IMR-90 (cell line): ENCODE data around the gene GOLGA3. TPM values are rescaled to one million over a fixed set of nuclear protein-coding genes. Genes with fewer than 3 reads are reported as not detected.

Source experiments
- ATAC-seq: fragments of 200-7000 bp; cut with Tn5 transposase; 2 replicates; pipeline ENCODE4 v1.9.1; 2020; ENCODE audit warnings: low read depth, mild to moderate bottlenecking, moderate library complexity
- BruUV-seq: library from RNA; stranded (reverse); fragments of 400-500 nt; replicated peaks from 2 replicates; lab custom pipeline; 2021; lab: Mats Ljungman, UMichigan
- CTCF ChIA-PET: fragments of 300-600 bp; formaldehyde crosslinking; extraction: SDS; loops from one replicate; lab custom pipeline; 2021; ENCODE audit warnings: antibody characterized with exemption; lab: Yijun Ruan, JAX
- POLR2A ChIA-PET: fragments of 300-600 bp; sonication (Branson Sonifier 250); formaldehyde crosslinking; loops from one replicate; lab custom pipeline; 2022; ENCODE audit warnings: antibody characterized with exemption; ENCODE audit not compliant: unreplicated experiment; lab: Charles Lee
- DNase-seq: peaks from one replicate; pipeline ENCODE4 v3.0.0; 2013
- H2AFZ ChIP-seq: replicated peaks from 2 replicates; pipeline ENCODE3; 2013; ENCODE audit warnings: low read length, mild to moderate bottlenecking; ENCODE audit not compliant: poor library complexity
- H2AK5ac ChIP-seq: 2 replicates; pipeline ENCODE4 v1.6.1; 2013; ENCODE audit warnings: low read depth, low read length, inconsistent platforms
- H2AK9ac ChIP-seq: replicated peaks from 2 replicates; pipeline ENCODE3; 2013; ENCODE audit warnings: mild to moderate bottlenecking, low read depth, low read length, moderate library complexity; ENCODE audit not compliant: poor library complexity
- H2BK120ac ChIP-seq: 2 replicates; pipeline ENCODE4 v1.6.1; 2013; ENCODE audit warnings: low read depth, low read length, inconsistent platforms
- H2BK15ac ChIP-seq: 3 replicates; pipeline ENCODE4 v1.6.1; 2013; ENCODE audit warnings: low read depth, low read length, inconsistent platforms
- H2BK20ac ChIP-seq: 2 replicates; pipeline ENCODE4 v1.6.1; 2013; ENCODE audit warnings: low read depth, mild to moderate bottlenecking, inconsistent platforms, low read length, moderate library complexity
- H2BK5ac ChIP-seq: 2 replicates; pipeline ENCODE4 v1.6.1; 2013; ENCODE audit warnings: mild to moderate bottlenecking, low read depth, low read length, inconsistent platforms; ENCODE audit not compliant: poor library complexity, severe bottlenecking
- H3K14ac ChIP-seq: replicated peaks from 2 replicates; pipeline ENCODE4 v1.6.1; 2013; ENCODE audit warnings: low read depth, low read length, inconsistent platforms
- H3K18ac ChIP-seq: 2 replicates; pipeline ENCODE4 v1.6.1; 2013; ENCODE audit warnings: low read depth, low read length, control low read depth
- H3K23ac ChIP-seq: 2 replicates; pipeline ENCODE4 v1.6.1; 2013; ENCODE audit warnings: low read depth, low read length, inconsistent platforms
- H3K27ac ChIP-seq: 2 replicates; pipeline ENCODE4 v1.5.1; 2013; ENCODE audit warnings: mild to moderate bottlenecking, control low read depth, low read length; ENCODE audit not compliant: insufficient read depth
- H3K27me3 ChIP-seq: 2 replicates; pipeline ENCODE4 v1.6.1; 2013; ENCODE audit warnings: low read length; ENCODE audit not compliant: control insufficient read depth, insufficient read depth
- H3K36me3 ChIP-seq: 2 replicates; pipeline ENCODE4 v1.6.1; 2013; ENCODE audit warnings: low read length, mixed read lengths; ENCODE audit not compliant: control insufficient read depth, insufficient read depth
- H3K4ac ChIP-seq: 2 replicates; pipeline ENCODE4 v1.6.1; 2013; ENCODE audit warnings: low read depth, low read length, inconsistent platforms
- H3K4me1 ChIP-seq: 2 replicates; pipeline ENCODE4 v1.6.1; 2013; ENCODE audit warnings: low read length, mixed read lengths; ENCODE audit not compliant: control insufficient read depth, insufficient read depth
- H3K4me2 ChIP-seq: 2 replicates; pipeline ENCODE4 v1.6.1; 2013; ENCODE audit warnings: low read depth, mild to moderate bottlenecking, control low read depth, low read length, moderate library complexity
- H3K4me3 ChIP-seq: 2 replicates; pipeline ENCODE4 v1.5.1; 2013; ENCODE audit warnings: low read depth, mild to moderate bottlenecking, control low read depth, low read length, moderate library complexity; ENCODE audit not compliant: insufficient read depth
- H3K56ac ChIP-seq: 2 replicates; pipeline ENCODE4 v1.6.1; 2013; ENCODE audit warnings: low read length, inconsistent platforms; ENCODE audit not compliant: insufficient read depth; ENCODE audit errors: extremely low read depth
- H3K79me1 ChIP-seq, 2 experiments: 2 replicates each; pipeline ENCODE4 v1.6.1; 2013; ENCODE audit warnings: low read length in 2 of 2, inconsistent platforms in 1 of 2, low read depth in 1 of 2
- H3K9ac ChIP-seq: 2 replicates; pipeline ENCODE4 v1.6.1; 2013; ENCODE audit warnings: low read depth, low read length, control low read depth
- H3K9me1 ChIP-seq: 2 replicates; pipeline ENCODE4 v1.6.1; 2013; ENCODE audit warnings: low read length, inconsistent platforms; ENCODE audit not compliant: insufficient read depth
- H3K9me3 ChIP-seq: 2 replicates; pipeline ENCODE4 v1.6.1; 2013; ENCODE audit warnings: low read length; ENCODE audit not compliant: control insufficient read depth, insufficient read depth
- H4K20me1 ChIP-seq: 2 replicates; pipeline ENCODE4 v1.6.1; 2013; ENCODE audit warnings: low read length, inconsistent platforms; ENCODE audit not compliant: insufficient read depth
- H4K5ac ChIP-seq: 2 replicates; pipeline ENCODE4 v1.6.1; 2013; ENCODE audit warnings: mild to moderate bottlenecking, low read depth, low read length, control low read depth
- H4K8ac ChIP-seq, 2 experiments: 2 replicates each; pipeline ENCODE4 v1.6.1; 2013; ENCODE audit warnings: low read depth in 2 of 2, low read length in 2 of 2, control low read depth in 1 of 2, inconsistent platforms in 1 of 2
- H4K91ac ChIP-seq: 2 replicates; pipeline ENCODE4 v1.6.1; 2013; ENCODE audit warnings: low read depth, low read length, inconsistent platforms; ENCODE audit not compliant: insufficient read depth
- BHLHE40 ChIP-seq: fragments of 150-350 bp; IDR thresholded peaks from 2 replicates; pipeline ENCODE4 v1.6.1; 2016; ENCODE audit warnings: mild to moderate bottlenecking, low read depth, low read length
- CEBPB ChIP-seq: IDR thresholded peaks from 2 replicates; pipeline ENCODE4 v1.6.1; 2012; ENCODE audit warnings: low read depth, low read length, improper control_type of control experiment
- CHD1 ChIP-seq: IDR thresholded peaks from 2 replicates; pipeline ENCODE4 v1.6.1; 2012; ENCODE audit warnings: low read depth, low read length, improper control_type of control experiment
- FOS ChIP-seq: fragments of 150-350 bp; IDR thresholded peaks from 2 replicates; pipeline ENCODE4 v1.6.1; 2016; ENCODE audit warnings: low read depth, low read length
- MAFK ChIP-seq: IDR thresholded peaks from 2 replicates; pipeline ENCODE4 v1.6.1; 2012; ENCODE audit warnings: low read depth, low read length, improper control_type of control experiment
- MAZ ChIP-seq: IDR thresholded peaks from 2 replicates; pipeline ENCODE4 v1.6.1; 2012; ENCODE audit warnings: low read depth, mild to moderate bottlenecking, low read length, improper control_type of control experiment, moderate library complexity, borderline replicate concordance
- POLR2A ChIP-seq: IDR thresholded peaks from 2 replicates; pipeline ENCODE4 v1.6.1; 2012; ENCODE audit warnings: mild to moderate bottlenecking, low read depth, low read length
- RAD21 ChIP-seq: IDR thresholded peaks from 2 replicates; pipeline ENCODE4 v1.6.1; 2012; ENCODE audit warnings: low read length, improper control_type of control experiment
- RFX5 ChIP-seq: IDR thresholded peaks from 2 replicates; pipeline ENCODE4 v1.8.0; 2012; ENCODE audit warnings: low read depth, mild to moderate bottlenecking, low read length, moderate library complexity
- SMC3 ChIP-seq: fragments of 150-350 bp; IDR thresholded peaks from 2 replicates; pipeline ENCODE4 v1.6.1; 2016; ENCODE audit warnings: low read depth, mild to moderate bottlenecking, antibody characterized with exemption, low read length, moderate library complexity
- WGBS, 2 experiments: methylation state at CpG; one replicate each; pipeline versions ENCODE4 v1.1.5 to v1.1.7; 2013; ENCODE audit warnings: missing lambda C conversion rate in 2 of 2; ENCODE audit not compliant: insufficient read length in 1 of 2; ENCODE audit errors: extremely low coverage in 2 of 2; 5-methylcytosine and 5-hydroxymethylcytosine counted together
- dilution Hi-C: fragments of 300-500 bp; cut with HindIII; formaldehyde crosslinking; loops from one replicate; pipeline ENCODE4 v1.14.3; 2018; ENCODE audit warnings: low sequenced_read_pairs; ENCODE audit not compliant: unreplicated experiment
- in situ Hi-C: fragments of 300-500 bp; cut with MboI; formaldehyde crosslinking; loops from 3 replicates; pipeline ENCODE4 v1.14.3; 2019; ENCODE audit warnings: low sequenced_read_pairs, inconsistent platforms, mixed read lengths
- intact Hi-C: fragments of 100-400 bp; cut with micrococcal nuclease; formaldehyde crosslinking; loops from 2 replicates; pipeline ENCODE4 v1.10.0; 2022
- polyA plus RNA-seq, 3 experiments: library from polyadenylated mRNA; depleted of rRNA; stranded (reverse); fragments of >200 nt; gene quantifications; 2 replicates each; pipeline ENCODE4 v1.2.3, GENCODE V29; 2012; ENCODE audit warnings: low replicate concordance in 1 of 3
- total RNA-seq: library from RNA; depleted of rRNA; stranded (reverse); fragments of >200 nt; gene quantifications from 2 replicates; pipeline ENCODE4 v1.2.3, GENCODE V29; 2012
- TF ChIP-seq, protein P1 (sequence below): conservative IDR thresholded peaks from 2 replicates; pipeline ENCODE4 v1.5.1; 2012; ENCODE audit warnings: mild to moderate bottlenecking, low read depth, low read length, improper control_type of control experiment
- TF ChIP-seq, protein P2 (sequence below): fragments of 150-350 bp; IDR thresholded peaks from 2 replicates; pipeline ENCODE4 v1.6.1; 2016; ENCODE audit warnings: low read depth, mild to moderate bottlenecking, low read length, moderate library complexity, borderline replicate concordance
- TF ChIP-seq, protein P3 (sequence below): fragments of 150-350 bp; IDR thresholded peaks from 2 replicates; pipeline ENCODE4 v1.6.1; 2017; ENCODE audit warnings: mild to moderate bottlenecking, antibody characterized with exemption, low read length, low read depth

Gene GOLGA3
- total and polyA plus RNA-seq, 2 of the 4 experiments (the other 2 are of a cell fraction), result 39.6 to 99.8 TPM

DNA sequence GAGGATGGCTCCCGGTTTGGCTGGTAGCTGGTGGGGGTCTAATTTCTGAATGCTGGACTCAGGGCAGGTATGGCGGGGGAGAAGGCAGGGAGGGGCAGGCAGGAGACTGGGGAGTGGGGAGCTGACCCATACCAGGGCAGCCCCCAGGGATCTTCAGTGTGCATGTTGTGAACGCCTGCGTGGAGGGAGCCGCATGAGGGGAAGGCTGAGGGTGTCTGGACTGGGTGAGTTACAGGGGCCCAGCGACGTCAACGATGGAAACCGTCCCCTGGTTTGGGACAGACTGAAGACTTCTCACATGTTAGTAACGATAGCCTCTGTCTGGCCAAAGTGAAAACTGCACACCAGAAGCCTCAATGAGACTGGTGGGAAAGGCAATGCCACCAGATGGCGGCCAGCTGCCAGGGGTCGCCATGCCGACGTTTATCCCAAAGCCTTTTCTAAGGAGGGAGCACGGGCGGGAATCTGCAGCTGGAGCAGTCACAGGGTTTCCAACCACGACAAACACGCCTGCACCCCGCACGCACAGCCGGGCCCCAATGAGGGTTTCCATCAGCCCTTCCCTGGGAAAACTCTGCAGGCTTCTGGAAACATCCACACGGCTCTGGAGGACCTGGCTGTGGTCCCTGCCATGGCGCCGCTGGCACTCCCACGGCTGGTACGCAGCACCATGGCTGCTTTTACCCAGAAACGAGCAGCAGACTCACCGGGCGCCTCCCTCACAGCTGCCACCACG is 104.0 kb downstream of the GOLGA3 start:
- no peak overlapping the region for H4K5ac ChIP-seq
- TF ChIP-seq, protein P1, sequence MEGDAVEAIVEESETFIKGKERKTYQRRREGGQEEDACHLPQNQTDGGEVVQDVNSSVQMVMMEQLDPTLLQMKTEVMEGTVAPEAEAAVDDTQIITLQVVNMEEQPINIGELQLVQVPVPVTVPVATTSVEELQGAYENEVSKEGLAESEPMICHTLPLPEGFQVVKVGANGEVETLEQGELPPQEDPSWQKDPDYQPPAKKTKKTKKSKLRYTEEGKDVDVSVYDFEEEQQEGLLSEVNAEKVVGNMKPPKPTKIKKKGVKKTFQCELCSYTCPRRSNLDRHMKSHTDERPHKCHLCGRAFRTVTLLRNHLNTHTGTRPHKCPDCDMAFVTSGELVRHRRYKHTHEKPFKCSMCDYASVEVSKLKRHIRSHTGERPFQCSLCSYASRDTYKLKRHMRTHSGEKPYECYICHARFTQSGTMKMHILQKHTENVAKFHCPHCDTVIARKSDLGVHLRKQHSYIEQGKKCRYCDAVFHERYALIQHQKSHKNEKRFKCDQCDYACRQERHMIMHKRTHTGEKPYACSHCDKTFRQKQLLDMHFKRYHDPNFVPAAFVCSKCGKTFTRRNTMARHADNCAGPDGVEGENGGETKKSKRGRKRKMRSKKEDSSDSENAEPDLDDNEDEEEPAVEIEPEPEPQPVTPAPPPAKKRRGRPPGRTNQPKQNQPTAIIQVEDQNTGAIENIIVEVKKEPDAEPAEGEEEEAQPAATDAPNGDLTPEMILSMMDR, result no peak
- no peak for TF ChIP-seq CHD1
- TF ChIP-seq FOS, result no peak
- TF ChIP-seq, protein P2, sequence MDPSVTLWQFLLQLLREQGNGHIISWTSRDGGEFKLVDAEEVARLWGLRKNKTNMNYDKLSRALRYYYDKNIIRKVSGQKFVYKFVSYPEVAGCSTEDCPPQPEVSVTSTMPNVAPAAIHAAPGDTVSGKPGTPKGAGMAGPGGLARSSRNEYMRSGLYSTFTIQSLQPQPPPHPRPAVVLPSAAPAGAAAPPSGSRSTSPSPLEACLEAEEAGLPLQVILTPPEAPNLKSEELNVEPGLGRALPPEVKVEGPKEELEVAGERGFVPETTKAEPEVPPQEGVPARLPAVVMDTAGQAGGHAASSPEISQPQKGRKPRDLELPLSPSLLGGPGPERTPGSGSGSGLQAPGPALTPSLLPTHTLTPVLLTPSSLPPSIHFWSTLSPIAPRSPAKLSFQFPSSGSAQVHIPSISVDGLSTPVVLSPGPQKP, result no peak
- TF ChIP-seq MAZ, result no peak
- no peak for TF ChIP-seq RAD21
- TF ChIP-seq BHLHE40, result no peak
- no peak for TF ChIP-seq SMC3
- no peak for TF ChIP-seq CEBPB
- TF ChIP-seq POLR2A, result no peak
- no peak for TF ChIP-seq MAFK
- TF ChIP-seq, protein P3, sequence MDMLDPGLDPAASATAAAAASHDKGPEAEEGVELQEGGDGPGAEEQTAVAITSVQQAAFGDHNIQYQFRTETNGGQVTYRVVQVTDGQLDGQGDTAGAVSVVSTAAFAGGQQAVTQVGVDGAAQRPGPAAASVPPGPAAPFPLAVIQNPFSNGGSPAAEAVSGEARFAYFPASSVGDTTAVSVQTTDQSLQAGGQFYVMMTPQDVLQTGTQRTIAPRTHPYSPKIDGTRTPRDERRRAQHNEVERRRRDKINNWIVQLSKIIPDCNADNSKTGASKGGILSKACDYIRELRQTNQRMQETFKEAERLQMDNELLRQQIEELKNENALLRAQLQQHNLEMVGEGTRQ, result no peak
- TF ChIP-seq RFX5, result no peak
- no peak overlapping the region for H3K9ac ChIP-seq
- no peaks in the 10 kb centered on the region for H3K9me3 ChIP-seq
- H2BK20ac ChIP-seq, result no peak overlapping the region
- no peak overlapping the region for H3K27ac ChIP-seq
- H4K8ac ChIP-seq, result no peak overlapping the region
- H3K4ac ChIP-seq, result no peak overlapping the region
- H3K4me3 ChIP-seq, result no peak overlapping the region
- intact Hi-C loops, result no loop called here
- H3K4me1 ChIP-seq, result no peaks in the 10 kb centered on the region
- dilution Hi-C loops, result no loop called here
- 92% methylated on average over 23 of the region's 30 CpGs; no CpG with 5 or more reads in 1 of the 2 experiments for WGBS, 2 experiments
- in situ Hi-C loops, result no loop called here
- DNase-seq (no peak), ATAC-seq (no peak)
- H3K14ac ChIP-seq, result no peak overlapping the region
- no peaks in the 10 kb centered on the region for H3K27me3 ChIP-seq
- no peak overlapping the region for H3K23ac ChIP-seq
- peaks cover 34% of the 10 kb centered on the region for H4K20me1 ChIP-seq
- no peak overlapping the region for H3K56ac ChIP-seq
- H2AK5ac ChIP-seq, result no peak overlapping the region
- peaks cover 63% of the 10 kb centered on the region for H3K36me3 ChIP-seq
- H3K4me2 ChIP-seq, result no peak overlapping the region
- BruUV-seq, result no TSS peak
- CTCF ChIA-PET, result interaction anchor here (0.5 kb wide), 1 partner anchor 9 kb away, joined by 5 read pairs; no protein-coding TSS in a partner anchor
- H2BK120ac ChIP-seq, result no peak overlapping the region
- POLR2A ChIA-PET, result no interaction called here
- no peak overlapping the region for H2BK15ac ChIP-seq
- H2AK9ac ChIP-seq, result peak overlapping the region; percentile 85
- H3K9me1 ChIP-seq, result no peaks in the 10 kb centered on the region
- no peak overlapping the region for H2BK5ac ChIP-seq
- H4K91ac ChIP-seq, result no peak overlapping the region
- H3K18ac ChIP-seq, result no peak overlapping the region
- peaks cover 31 to 57% of the 10 kb centered on the region in 2 experiments for H3K79me1 ChIP-seq
- H2AFZ ChIP-seq, result no peak overlapping the region
